Loucy (cell line): Measurements from ENCODE around the gene DSCAML1.

Source experiments
- H2AFZ ChIP-seq: fragments of 200-600 bp; sonication (generic); 2 replicates; pipeline ENCODE4 v1.6.0; 2016; ENCODE audit warnings: antibody characterized with exemption, mild to moderate bottlenecking, low read length, moderate library complexity
- H3F3A ChIP-seq: fragments of 200-600 bp; 2 replicates; pipeline ENCODE4 v1.6.0; 2016; ENCODE audit warnings: antibody characterized with exemption, low read depth, mild to moderate bottlenecking
- H3K27me3 ChIP-seq: fragments of 200-600 bp; sonication (generic); 2 replicates; pipeline ENCODE4 v1.6.1; 2014; ENCODE audit warnings: low read length, mild to moderate bottlenecking; ENCODE audit not compliant: insufficient read depth, poor library complexity, severe bottlenecking
- H3K36me3 ChIP-seq: fragments of 200-600 bp; sonication (generic); 2 replicates; pipeline ENCODE4 v1.6.1; 2016; ENCODE audit warnings: low read length; ENCODE audit not compliant: insufficient read depth
- H3K4me1 ChIP-seq: fragments of 200-600 bp; sonication (generic); 2 replicates; pipeline ENCODE4 v1.5.1; 2014; ENCODE audit warnings: low read length, mild to moderate bottlenecking; ENCODE audit not compliant: insufficient read depth, poor library complexity, severe bottlenecking
- H3K4me2 ChIP-seq: fragments of 200-600 bp; sonication (generic); 2 replicates; pipeline ENCODE4 v1.6.0; 2014; ENCODE audit warnings: antibody characterized with exemption, low read length, low read depth, mild to moderate bottlenecking; ENCODE audit not compliant: poor library complexity, severe bottlenecking
- H3K4me3 ChIP-seq: fragments of 200-600 bp; sonication (generic); 2 replicates; pipeline ENCODE4 v1.5.1; 2014; ENCODE audit warnings: low read length, mild to moderate bottlenecking, mixed read lengths; ENCODE audit not compliant: poor library complexity, severe bottlenecking
- H3K79me2 ChIP-seq: fragments of 200-600 bp; sonication (generic); 2 replicates; pipeline ENCODE4 v1.6.1; 2014; ENCODE audit warnings: low read length; ENCODE audit not compliant: insufficient read depth
- H3K9ac ChIP-seq: fragments of 200-600 bp; sonication (generic); 2 replicates; pipeline ENCODE4 v1.6.0; 2014; ENCODE audit warnings: mild to moderate bottlenecking, low read depth, low read length, moderate library complexity; ENCODE audit not compliant: poor library complexity, severe bottlenecking
- H3K9me2 ChIP-seq: fragments of 200-600 bp; sonication (generic); replicated peaks from 2 replicates; pipeline ENCODE4 v1.6.1; 2016; ENCODE audit warnings: low read depth, low read length, mixed read lengths
- H3K9me3 ChIP-seq: fragments of 200-600 bp; sonication (generic); 2 replicates; pipeline ENCODE4 v1.6.1; 2014; ENCODE audit warnings: mild to moderate bottlenecking, antibody characterized with exemption, low read length, low read depth; ENCODE audit not compliant: insufficient read depth
- H4K20me1 ChIP-seq: fragments of 200-600 bp; sonication (generic); 2 replicates; pipeline ENCODE4 v1.6.0; 2014; ENCODE audit warnings: antibody characterized with exemption, low read length, mild to moderate bottlenecking; ENCODE audit not compliant: insufficient read depth, poor library complexity, severe bottlenecking
- CTCF ChIP-seq: fragments of 200-600 bp; sonication (generic); conservative IDR thresholded peaks from 2 replicates; pipeline ENCODE4 v1.5.1; 2014; ENCODE audit warnings: mild to moderate bottlenecking, antibody characterized with exemption, low read length
- EZH2phosphoT487 ChIP-seq: fragments of 200-600 bp; IDR thresholded peaks from 2 replicates; pipeline ENCODE4 v1.6.1; 2018; ENCODE audit warnings: antibody characterized with exemption, mild to moderate bottlenecking, moderate library complexity, borderline replicate concordance

Gene DSCAML1

GRCh38 chr11:117835576-117835975 lies 38.6 kb upstream of the DSCAML1 start:
- Histone ChIP-seq H2AFZ (no peak overlapping the region), H3K9ac (no peak overlapping the region), H4K20me1 (no peaks in the 10 kb centered on the region), H3K4me1 (peaks cover 35% of the 10 kb centered on the region), H3K4me3 (no peak overlapping the region), H3K4me2 (no peak overlapping the region), H3F3A (no peaks in the 10 kb centered on the region), H3K9me2 (no peaks in the 10 kb centered on the region), H3K36me3 (no peaks in the 10 kb centered on the region), H3K27me3 (no peaks in the 10 kb centered on the region), H3K79me2 (no peaks in the 10 kb centered on the region), H3K9me3 (no peaks in the 10 kb centered on the region)
- no peak for TF ChIP-seq EZH2phosphoT487
- TF ChIP-seq CTCF: no peak

GRCh38 chr11:117834838-117835443 lies 37.9 kb upstream of the DSCAML1 start:
- H2AFZ ChIP-seq: no peak overlapping the region
- H3K36me3 ChIP-seq: no peaks in the 10 kb centered on the region
- no peaks in the 10 kb centered on the region for H3K9me3 ChIP-seq
- H3K4me1 ChIP-seq: peaks cover 42% of the 10 kb centered on the region
- H3K4me2 ChIP-seq: no peak overlapping the region
- no peaks in the 10 kb centered on the region for H3K79me2 ChIP-seq
- H3K4me3 ChIP-seq: no peak overlapping the region
- H3K9me2 ChIP-seq: no peaks in the 10 kb centered on the region
- H3K27me3 ChIP-seq: no peaks in the 10 kb centered on the region
- no peak for TF ChIP-seq EZH2phosphoT487
- no peak for TF ChIP-seq CTCF
- no peaks in the 10 kb centered on the region for H4K20me1 ChIP-seq
- no peaks in the 10 kb centered on the region for H3F3A ChIP-seq
- no peak overlapping the region for H3K9ac ChIP-seq

GRCh38 chr11:117834068-117834810 lies 37.2 kb upstream of the DSCAML1 start:
- TF ChIP-seq CTCF: no peak
- TF ChIP-seq EZH2phosphoT487: no peak
- Histone ChIP-seq H3K9me2 (no peaks in the 10 kb centered on the region), H3K4me2 (no peak overlapping the region), H4K20me1 (no peaks in the 10 kb centered on the region), H3K9ac (no peak overlapping the region), H3K36me3 (no peaks in the 10 kb centered on the region), H3K9me3 (no peaks in the 10 kb centered on the region), H3K27me3 (no peaks in the 10 kb centered on the region), H3K4me1 (peaks cover 49% of the 10 kb centered on the region), H3K79me2 (no peaks in the 10 kb centered on the region), H3F3A (no peaks in the 10 kb centered on the region), H2AFZ (no peak overlapping the region), H3K4me3 (no peak overlapping the region)
